HCT116 (cell line): ENCODE results near the gene C14orf132. TPM values are rescaled to one million over a fixed set of nuclear protein-coding genes. Genes with fewer than 3 reads are reported as not detected.

Source experiments
- ATAC-seq: fragments of 200-7000 bp; cut with Tn5 transposase; 2 replicates; pipeline ENCODE4 v1.9.1; 2020; ENCODE audit warnings: mild to moderate bottlenecking, moderate library complexity
- BruUV-seq: library from RNA; stranded (reverse); fragments of 400-500 nt; replicated peaks from 2 replicates; lab custom pipeline; 2021; lab: Mats Ljungman, UMichigan
- CTCF ChIA-PET: fragments of 300-600 bp; sonication (Branson Sonifier 250); formaldehyde crosslinking; loops from one replicate; lab custom pipeline; 2021; ENCODE audit warnings: antibody characterized with exemption; lab: Charles Lee
- POLR2A ChIA-PET: fragments of 300-600, 350-600 bp; sonication (Branson Sonifier 250); formaldehyde crosslinking; loops from one replicate; lab custom pipeline; 2021; ENCODE audit warnings: antibody characterized with exemption; lab: Charles Lee
- RAD21 ChIA-PET, 2 experiments: fragments of 300-600 bp; sonication (Branson Sonifier 250); formaldehyde crosslinking; loops; one replicate each; lab custom pipeline; 2023; ENCODE audit warnings: low total read pairs in 2 of 2; ENCODE audit not compliant: uncharacterized antibody in 2 of 2, unreplicated experiment in 2 of 2, low non-redundant PET in 1 of 2; lab: Charles Lee
- DNase-seq: peaks from one replicate; pipeline ENCODE4 v3.0.0-alpha.2; 2010; ENCODE audit warnings: low read depth, low spot score
- H2AFZ ChIP-seq: fragments of 200-600 bp; shearing (Covaris generic), sonication (generic); 2 replicates; pipeline ENCODE4 v1.6.1; 2017; ENCODE audit warnings: low read depth, mixed run types, mixed read lengths, antibody characterized with exemption, low read length; ENCODE audit not compliant: poor library complexity, severe bottlenecking
- H3K27ac ChIP-seq: 2 replicates; pipeline ENCODE4 v1.5.1; 2012; ENCODE audit warnings: low read depth, low read length
- H3K27me3 ChIP-seq: fragments of 200-600 bp; sonication (generic); 2 replicates; pipeline ENCODE4 v1.6.1; 2016; ENCODE audit warnings: mixed run types, low read length, mixed read lengths; ENCODE audit not compliant: insufficient read depth
- H3K36me3 ChIP-seq, 2 experiments: fragments of 200-500 bp in 1 of 2; fragments of 200-600 bp in 1 of 2; sonication (Bioruptor generic) in 1 of 2; sonication (generic) in 1 of 2; 2 replicates each; pipeline versions ENCODE4 v1.5.1 to v1.6.1; 2014 to 2016; ENCODE audit warnings: low read length in 2 of 2, inconsistent platforms in 1 of 2, mixed read lengths in 1 of 2, mixed run types in 1 of 2; ENCODE audit not compliant: insufficient read depth in 2 of 2, control insufficient read depth in 1 of 2
- H3K4me1 ChIP-seq, 2 experiments: fragments of 200-600 bp in 1 of 2; sonication (generic) in 1 of 2; 2 replicates each; pipeline versions ENCODE4 v1.5.1 to v1.6.1; 2012 to 2017; ENCODE audit warnings: low read length in 2 of 2, inconsistent platforms in 1 of 2, mild to moderate bottlenecking in 1 of 2, mixed read lengths in 1 of 2, mixed run types in 1 of 2, moderate library complexity in 1 of 2; ENCODE audit not compliant: insufficient read depth in 2 of 2, control insufficient read depth in 1 of 2
- H3K4me2 ChIP-seq: fragments of 200-600 bp; sonication (generic); 2 replicates; pipeline ENCODE4 v1.6.1; 2017; ENCODE audit warnings: mixed run types, low read length, mixed read lengths
- H3K4me3 ChIP-seq, 2 experiments: fragments of 200-600 bp in 1 of 2; sonication (generic) in 1 of 2; replicated peaks in 1 of 2; 2 replicates each; pipeline ENCODE4 v1.5.1; 2011 to 2016; ENCODE audit warnings: low read length in 2 of 2, control low read depth in 1 of 2, low read depth in 1 of 2, mild to moderate bottlenecking in 1 of 2, mixed read lengths in 1 of 2, mixed run types in 1 of 2
- H3K79me2 ChIP-seq: fragments of 200-600 bp; sonication (generic); 2 replicates; pipeline ENCODE4 v1.6.1; 2017; ENCODE audit warnings: mild to moderate bottlenecking, mixed run types, low read length, moderate library complexity, mixed read lengths; ENCODE audit not compliant: insufficient read depth
- H3K9ac ChIP-seq: fragments of 200-600 bp; sonication (generic); 2 replicates; pipeline ENCODE4 v1.6.1; 2016; ENCODE audit warnings: low read length, mixed read lengths
- H3K9me2 ChIP-seq: fragments of 200-600 bp; sonication (generic), shearing (Covaris generic); 2 replicates; pipeline ENCODE4 v1.6.1; 2017; ENCODE audit warnings: mixed run types, mild to moderate bottlenecking, moderate library complexity; ENCODE audit not compliant: insufficient read depth
- H3K9me3 ChIP-seq, 2 experiments: fragments of 200-500 bp in 1 of 2; fragments of 200-600 bp in 1 of 2; sonication (Bioruptor generic) in 1 of 2; sonication (generic) in 1 of 2; 2 replicates each; pipeline ENCODE4 v1.6.1; 2014 to 2017; ENCODE audit warnings: low read length in 2 of 2, mixed read lengths in 2 of 2, inconsistent platforms in 1 of 2, low read depth in 1 of 2, mild to moderate bottlenecking in 1 of 2, mixed run types in 1 of 2, moderate library complexity in 1 of 2; ENCODE audit not compliant: control insufficient read depth in 1 of 2, insufficient read depth in 1 of 2
- H4K20me1 ChIP-seq: fragments of 200-600 bp; sonication (generic), shearing (Covaris generic); 2 replicates; pipeline ENCODE4 v1.6.1; 2017; ENCODE audit warnings: mixed run types, mild to moderate bottlenecking, moderate library complexity; ENCODE audit not compliant: insufficient read depth
- CEBPB ChIP-seq: IDR thresholded peaks from 2 replicates; pipeline ENCODE4 v1.6.1; 2012; ENCODE audit warnings: low read depth
- EGR1 ChIP-seq: IDR thresholded peaks from 2 replicates; pipeline ENCODE4 v1.6.1; 2012; ENCODE audit warnings: low read depth
- ELF1 ChIP-seq: IDR thresholded peaks from 2 replicates; pipeline ENCODE4 v1.6.1; 2012; ENCODE audit warnings: low read depth, borderline replicate concordance
- EZH2 ChIP-seq: fragments of 200-600 bp; sonication (generic); IDR thresholded peaks from 2 replicates; pipeline ENCODE4 v1.6.1; 2017; ENCODE audit warnings: antibody characterized with exemption, mixed run types
- EZH2phosphoT487 ChIP-seq: fragments of 200-600 bp; IDR thresholded peaks from 2 replicates; pipeline ENCODE4 v1.6.1; 2018; ENCODE audit warnings: antibody characterized with exemption, borderline replicate concordance
- JUND ChIP-seq: IDR thresholded peaks from 2 replicates; pipeline ENCODE4 v1.6.1; 2012
- POLR2A ChIP-seq: IDR thresholded peaks from 2 replicates; pipeline ENCODE4 v1.7.0; 2011; ENCODE audit warnings: borderline replicate concordance; ENCODE audit not compliant: insufficient read depth, insufficient read length; ENCODE audit errors: extremely low read depth
- POLR2AphosphoS5 ChIP-seq: IDR thresholded peaks from 2 replicates; pipeline ENCODE4 v1.6.1; 2011; ENCODE audit warnings: mild to moderate bottlenecking, low read depth, low read length, moderate library complexity
- RAD21 ChIP-seq: IDR thresholded peaks from 2 replicates; pipeline ENCODE4 v1.6.1; 2012; ENCODE audit warnings: low read depth, mild to moderate bottlenecking
- SIN3A ChIP-seq: IDR thresholded peaks from 2 replicates; pipeline ENCODE4 v1.6.1; 2012; ENCODE audit warnings: low read depth
- SRF ChIP-seq: IDR thresholded peaks from 2 replicates; pipeline ENCODE4 v1.6.1; 2012; ENCODE audit warnings: low read depth
- TCF7L2 ChIP-seq: IDR thresholded peaks from 2 replicates; pipeline ENCODE4 v1.7.0; 2011; ENCODE audit warnings: borderline replicate concordance, inconsistent platforms; ENCODE audit not compliant: insufficient read depth, insufficient read length; ENCODE audit errors: extremely low read depth
- YY1 ChIP-seq: IDR thresholded peaks from 2 replicates; pipeline ENCODE4 v1.6.1; 2011; ENCODE audit warnings: low read length, low read depth, moderate library complexity, mild to moderate bottlenecking; ENCODE audit not compliant: insufficient replicate concordance; ENCODE audit errors: extremely low read depth
- ZNF274 ChIP-seq: fragments of 200-500 bp; sonication (Bioruptor generic); IDR thresholded peaks from 2 replicates; pipeline ENCODE4 v1.6.1; 2014; ENCODE audit warnings: mild to moderate bottlenecking, low read depth, low read length, inconsistent platforms
- intact Hi-C: fragments of 100-400 bp; cut with micrococcal nuclease; formaldehyde crosslinking; loops from 2 replicates; pipeline ENCODE4 v1.10.0; 2022
- total RNA-seq: library from RNA; stranded (reverse); gene quantifications from one replicate; pipeline ENCODE4 v1.2.1, GENCODE V29; 2021; ENCODE audit not compliant: unreplicated experiment
- TF ChIP-seq, protein P1 (sequence below): IDR thresholded peaks from 2 replicates; pipeline ENCODE4 v1.6.1; 2012
- TF ChIP-seq, protein P2 (sequence below), 3 experiments: fragments of 200-600 bp in 1 of 3; sonication (generic) in 1 of 3; IDR thresholded peaks in 2 of 3; conservative IDR thresholded peaks in 1 of 3; 2 replicates each; pipeline ENCODE4 v1.5.1; 2012 to 2017; ENCODE audit warnings: low read depth in 2 of 3, low read length in 2 of 3, antibody characterized with exemption in 1 of 3, borderline replicate concordance in 1 of 3, control low read depth in 1 of 3, mild to moderate bottlenecking in 1 of 3, mixed read lengths in 1 of 3, mixed run types in 1 of 3, moderate library complexity in 1 of 3; ENCODE audit not compliant: insufficient read depth in 1 of 3

Gene C14orf132
- total RNA-seq, 1 experiment from 2014 or later, result 3.4 TPM

DNA sequence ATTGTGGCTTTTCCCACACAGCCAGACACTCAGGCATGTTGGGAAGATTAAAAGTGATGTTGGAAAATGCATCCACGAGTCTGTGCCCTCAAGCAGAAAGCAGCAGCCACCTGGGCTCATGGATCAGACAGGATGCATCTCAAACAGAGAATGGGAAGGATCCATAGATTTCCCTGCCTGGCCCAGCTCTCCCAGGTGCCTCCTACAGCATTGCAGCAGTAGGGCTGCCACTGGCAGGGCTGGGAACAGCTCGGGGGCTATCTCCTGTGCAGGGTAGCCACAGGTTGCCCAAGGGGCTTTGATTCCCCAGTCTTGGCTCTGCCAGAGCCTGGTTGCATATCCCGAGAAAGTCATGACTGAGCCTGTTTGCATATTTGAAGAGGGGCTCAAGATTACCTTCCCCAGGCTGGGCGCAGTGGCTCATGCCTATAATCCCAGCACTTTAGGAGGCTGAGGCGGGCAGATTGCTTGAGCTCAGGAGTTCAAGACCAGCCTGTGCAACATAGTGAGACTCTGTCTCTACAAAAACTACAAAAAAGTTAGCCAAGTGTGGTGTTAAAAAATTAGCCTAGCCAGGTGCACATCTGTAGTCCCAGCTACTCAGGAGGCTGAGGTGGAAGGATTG is 19.5 kb downstream of the C14orf132 start:
- Histone ChIP-seq H3K27ac (no peak overlapping the region), H3K27me3 (no peaks in the 10 kb centered on the region), H3K9me3 (no peaks in the 10 kb centered on the region), H3K79me2 (no peaks in the 10 kb centered on the region)
- intact Hi-C loops, result no loop called here
- no peak for TF ChIP-seq EGR1
- no peak for TF ChIP-seq EZH2phosphoT487
- no peak for TF ChIP-seq YY1
- TF ChIP-seq POLR2AphosphoS5, result no peak
- no peak for TF ChIP-seq ELF1
- TF ChIP-seq ZNF274, result no peak
- TF ChIP-seq TCF7L2, result no peak
- TF ChIP-seq, protein P1, sequence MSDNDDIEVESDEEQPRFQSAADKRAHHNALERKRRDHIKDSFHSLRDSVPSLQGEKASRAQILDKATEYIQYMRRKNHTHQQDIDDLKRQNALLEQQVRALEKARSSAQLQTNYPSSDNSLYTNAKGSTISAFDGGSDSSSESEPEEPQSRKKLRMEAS, result no peak
- no peak for TF ChIP-seq CEBPB
- TF ChIP-seq, protein P2, sequence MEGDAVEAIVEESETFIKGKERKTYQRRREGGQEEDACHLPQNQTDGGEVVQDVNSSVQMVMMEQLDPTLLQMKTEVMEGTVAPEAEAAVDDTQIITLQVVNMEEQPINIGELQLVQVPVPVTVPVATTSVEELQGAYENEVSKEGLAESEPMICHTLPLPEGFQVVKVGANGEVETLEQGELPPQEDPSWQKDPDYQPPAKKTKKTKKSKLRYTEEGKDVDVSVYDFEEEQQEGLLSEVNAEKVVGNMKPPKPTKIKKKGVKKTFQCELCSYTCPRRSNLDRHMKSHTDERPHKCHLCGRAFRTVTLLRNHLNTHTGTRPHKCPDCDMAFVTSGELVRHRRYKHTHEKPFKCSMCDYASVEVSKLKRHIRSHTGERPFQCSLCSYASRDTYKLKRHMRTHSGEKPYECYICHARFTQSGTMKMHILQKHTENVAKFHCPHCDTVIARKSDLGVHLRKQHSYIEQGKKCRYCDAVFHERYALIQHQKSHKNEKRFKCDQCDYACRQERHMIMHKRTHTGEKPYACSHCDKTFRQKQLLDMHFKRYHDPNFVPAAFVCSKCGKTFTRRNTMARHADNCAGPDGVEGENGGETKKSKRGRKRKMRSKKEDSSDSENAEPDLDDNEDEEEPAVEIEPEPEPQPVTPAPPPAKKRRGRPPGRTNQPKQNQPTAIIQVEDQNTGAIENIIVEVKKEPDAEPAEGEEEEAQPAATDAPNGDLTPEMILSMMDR (IDR thresholded peaks at IDR 0.05 in 2 of 3, conservative IDR thresholded peaks at IDR 0.05 in 1 of 3; ENCODE audit: borderline replicate concordance in 1 of 3, insufficient read depth in 1 of 3, low read depth in 2 of 3, low read length in 2 of 3), result no peak
- no peak for TF ChIP-seq JUND
- no peak for TF ChIP-seq RAD21
- no peak for TF ChIP-seq SIN3A
- TF ChIP-seq POLR2A, result no peak
- TF ChIP-seq SRF, result no peak
- no peak for TF ChIP-seq EZH2
- TF ChIP-seq, all 23 proteins: peak for 0
- Histone ChIP-seq H3K36me3 (no peaks in the 10 kb centered on the region), H3K9me2 (no peaks in the 10 kb centered on the region), H3K4me2 (no peak overlapping the region), H4K20me1 (no peaks in the 10 kb centered on the region), H3K4me1 (no peaks in the 10 kb centered on the region), H3K4me3 (no peak overlapping the region), H2AFZ (no peak overlapping the region), H3K9ac (no peak overlapping the region)
- RAD21 ChIA-PET, result no interaction called here
- CTCF ChIA-PET, result interaction anchor here (0.6 kb wide), 1 partner anchor 42 kb away, joined by 3 read pairs; no protein-coding TSS in a partner anchor
- no TSS peak for BruUV-seq
- DNase-seq (no peak), ATAC-seq (no peak)
- POLR2A ChIA-PET, result no interaction called here
